GM13976 (cell line): ENCODE data around the gene DOHH.

ENCODE experiments used
- DNase-seq: peaks from one replicate; pipeline ENCODE4 v3.0.0; 2012; ENCODE audit warnings: low spot score
- CTCF ChIP-seq: IDR thresholded peaks from 2 replicates; pipeline ENCODE4 v1.5.1; 2012; ENCODE audit warnings: borderline replicate concordance, mild to moderate bottlenecking; ENCODE audit not compliant: insufficient read depth; ENCODE audit errors: extremely low read depth, missing control alignments, control extremely low read depth
- in situ Hi-C: fragments of 300-500 bp; cut with MboI; formaldehyde crosslinking; loops from one replicate; pipeline ENCODE4 v1.12.0; 2022; ENCODE audit warnings: low sequenced_read_pairs, mixed read lengths, inconsistent platforms; ENCODE audit not compliant: unreplicated experiment

DOHH gene

GRCh38 chr19:3481241-3482090 is 19.0 kb downstream of the DOHH start:
- no peak for TF ChIP-seq CTCF
- in situ Hi-C loops = loop anchor here (10.0 kb wide), 1 partner anchor 177 kb away; no protein-coding TSS in a partner anchor
- DNase-seq = no peak

- DNase-seq = no peak
- no peak for TF ChIP-seq CTCF
- in situ Hi-C loops = loop anchor here (10.0 kb wide), 1 partner anchor 176 kb away; no protein-coding TSS in a partner anchor
These were observed 19.9 kb downstream of the DOHH start, which contains the start of gene SMIM24 for GRCh38 chr19:3480383-3481091. SMIM24 (minus strand) TSS chr19:3480525; CDS start chr19:3480463, 62 bp downstream.

GRCh38 chr19:3479834-3480215 is 20.6 kb downstream of the DOHH start:
- TF ChIP-seq CTCF = no peak
- no peak for DNase-seq
- in situ Hi-C loops = loop anchor here (10.0 kb wide), 2 partner anchors 155 to 175 kb away; no protein-coding TSS in a partner anchor

- DNase-seq = peak; percentile 83
- in situ Hi-C loops = loop anchor here (10.0 kb wide), 1 partner anchor 155 kb away; no protein-coding TSS in a partner anchor
- TF ChIP-seq CTCF = no peak
These were observed 21.2 kb downstream of the DOHH start for GRCh38 chr19:3479177-3479833.

- no peak for DNase-seq
- no peak for TF ChIP-seq CTCF
- in situ Hi-C loops = loop anchor here (10.0 kb wide), 1 partner anchor 154 kb away; no protein-coding TSS in a partner anchor
These were observed 21.9 kb downstream of the DOHH start for GRCh38 chr19:3478409-3479176.

GRCh38 chr19:3477951-3478350 is 22.5 kb downstream of the DOHH start:
- in situ Hi-C loops = loop anchor here (10.0 kb wide), 1 partner anchor 153 kb away; no protein-coding TSS in a partner anchor
- TF ChIP-seq CTCF = no peak
- DNase-seq = no peak
